ENCODE measurements around the gene SSX3. TPM values are rescaled to one million over a fixed set of nuclear protein-coding genes. Genes with fewer than 3 reads are reported as not detected.
"Not testable (repeated sequence)": the region's sequence is repeated elsewhere in the genome, so short reads cannot be mapped to it uniquely, and the experiment has no call there.

SSX3 gene, protein sequence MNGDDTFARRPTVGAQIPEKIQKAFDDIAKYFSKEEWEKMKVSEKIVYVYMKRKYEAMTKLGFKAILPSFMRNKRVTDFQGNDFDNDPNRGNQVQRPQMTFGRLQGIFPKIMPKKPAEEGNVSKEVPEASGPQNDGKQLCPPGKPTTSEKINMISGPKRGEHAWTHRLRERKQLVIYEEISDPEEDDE
- total RNA-seq = not detected

DNA sequence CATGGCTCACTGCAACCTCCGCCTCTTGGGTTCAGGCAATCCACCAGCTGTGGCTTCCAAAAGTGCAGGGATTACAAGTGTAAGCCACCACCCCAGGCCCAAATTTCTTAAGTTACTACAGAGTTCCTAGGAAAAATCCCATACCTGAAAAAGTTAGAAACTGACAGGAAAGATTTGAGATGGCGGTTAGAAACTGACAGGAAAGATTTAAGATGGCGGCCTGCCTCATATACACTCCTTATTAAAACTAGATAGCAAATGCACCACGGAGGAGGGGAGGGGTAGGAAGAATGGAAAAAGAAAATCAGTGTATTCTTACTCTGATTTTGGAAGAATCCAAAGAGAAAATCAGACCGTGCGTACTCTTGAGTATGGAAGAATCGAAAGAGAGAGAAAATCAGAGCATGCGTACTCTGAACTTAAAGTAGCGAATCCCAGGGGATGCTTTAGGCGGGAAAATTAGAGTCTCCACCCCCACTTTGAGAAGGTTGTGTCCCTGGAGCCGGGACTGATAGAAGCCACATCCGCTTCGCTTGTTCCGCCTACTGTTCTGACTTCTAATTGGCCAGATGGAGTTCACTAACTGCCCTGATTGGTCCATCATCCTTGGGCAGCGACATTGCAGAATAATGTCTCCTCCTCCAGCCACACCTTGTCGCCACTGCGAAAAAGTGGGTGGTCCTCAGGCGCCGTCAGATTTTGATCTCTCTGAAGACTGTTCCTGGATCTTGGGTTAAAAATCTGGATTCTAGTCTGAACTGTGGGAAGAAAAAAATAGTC, at the start of gene SSX3:
TSS of gene SSX3 (minus strand) at position 389 of the 780 bp plus-strand sequence. CDS start 1,454 bp downstream, outside the sequence.
- H3K27me3 Mint-ChIP-seq; H3K27ac Mint-ChIP-seq; H3K36me3 Mint-ChIP-seq; H3K4me1 Mint-ChIP-seq; H3K9me3 Mint-ChIP-seq; DNase-seq; H3K4me3 Mint-ChIP-seq; POLR2A ChIA-PET; ATAC-seq (ENCODE audit: low read depth): not testable (repeated sequence)

DNA sequence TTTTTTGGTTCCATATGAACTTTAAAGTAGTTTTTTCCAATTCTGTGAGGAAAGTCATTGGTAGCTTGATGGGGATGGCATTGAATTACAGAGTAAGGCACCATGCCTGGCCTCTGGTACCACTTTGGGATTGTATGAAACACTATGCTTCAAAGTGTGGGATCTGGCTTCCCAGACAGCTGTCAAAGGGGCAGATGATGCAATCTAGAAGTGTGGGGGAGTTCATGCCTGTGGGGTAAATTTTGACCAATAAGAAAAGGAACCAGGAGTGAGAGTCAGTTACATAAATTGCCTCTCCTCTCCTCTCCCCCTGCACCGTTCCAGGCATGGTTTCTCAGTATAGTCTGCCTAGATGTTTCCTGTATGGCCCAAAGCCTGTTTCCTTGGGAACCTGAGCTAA, 41.3 kb upstream of the SSX3 start:
- DNase-seq; H3K4me3 Mint-ChIP-seq; H3K27me3 Mint-ChIP-seq; ATAC-seq (ENCODE audit: low read depth); H3K4me1 Mint-ChIP-seq; H3K27ac Mint-ChIP-seq; H3K9me3 Mint-ChIP-seq; POLR2A ChIA-PET; H3K36me3 Mint-ChIP-seq: not testable (repeated sequence)

GRCh38 chrX:48396931-48397330, 40.4 kb upstream of the SSX3 start:
- ATAC-seq (ENCODE audit: low read depth); POLR2A ChIA-PET; H3K4me1 Mint-ChIP-seq; H3K4me3 Mint-ChIP-seq; H3K27ac Mint-ChIP-seq; H3K36me3 Mint-ChIP-seq; DNase-seq; H3K27me3 Mint-ChIP-seq; H3K9me3 Mint-ChIP-seq: not testable (repeated sequence)

GRCh38 chrX:48383239-48383638, 26.7 kb upstream of the SSX3 start, which contains the start of gene SSX4:
Gene SSX4, plus strand, starts transcription at chrX:48383539. Its CDS starts 515 bp downstream, at chrX:48384054.
- not testable (repeated sequence) for DNase-seq, H3K9me3 Mint-ChIP-seq

DNA sequence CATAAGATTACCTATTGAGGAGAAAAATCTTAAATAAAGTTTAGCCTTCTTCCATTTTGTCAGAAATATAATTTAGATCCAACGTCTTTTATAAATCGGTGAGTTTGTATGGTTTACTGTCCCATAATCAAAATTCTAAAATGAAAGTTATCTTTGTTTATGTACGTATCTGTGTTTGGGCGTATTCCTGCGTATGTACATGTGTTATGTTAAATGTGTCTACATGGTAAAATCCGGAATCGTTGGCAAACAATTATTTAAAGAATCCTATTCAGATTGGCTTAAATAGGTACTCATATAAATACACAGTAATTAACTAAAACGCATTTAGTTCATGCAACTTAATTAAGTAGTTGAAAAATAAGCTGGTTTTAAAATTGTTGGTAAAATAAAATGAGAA, 13.9 kb upstream of the SSX3 start:
- DNase-seq; ATAC-seq (ENCODE audit: low read depth); H3K27ac Mint-ChIP-seq; H3K9me3 Mint-ChIP-seq; H3K4me3 Mint-ChIP-seq; H3K27me3 Mint-ChIP-seq; H3K4me1 Mint-ChIP-seq; POLR2A ChIA-PET; H3K36me3 Mint-ChIP-seq: not testable (repeated sequence)

More at GRCh38 chrX:48383239-48383638, 26.7 kb upstream of the SSX3 start, which contains the start of gene SSX4:
- POLR2A ChIA-PET; H3K27me3 Mint-ChIP-seq; H3K4me1 Mint-ChIP-seq; H3K36me3 Mint-ChIP-seq; H3K4me3 Mint-ChIP-seq; ATAC-seq (ENCODE audit: low read depth); H3K27ac Mint-ChIP-seq: not testable (repeated sequence)

- H3K36me3 Mint-ChIP-seq, H3K4me3 Mint-ChIP-seq, H3K9me3 Mint-ChIP-seq, H3K27ac Mint-ChIP-seq, DNase-seq, H3K27me3 Mint-ChIP-seq, H3K4me1 Mint-ChIP-seq, POLR2A ChIA-PET: not testable (repeated sequence)
- peak; percentile 60 for ATAC-seq (ENCODE audit: low read depth)
Measured at GRCh38 chrX:48367717-48368408, 11.4 kb upstream of the SSX3 start.

DNA sequence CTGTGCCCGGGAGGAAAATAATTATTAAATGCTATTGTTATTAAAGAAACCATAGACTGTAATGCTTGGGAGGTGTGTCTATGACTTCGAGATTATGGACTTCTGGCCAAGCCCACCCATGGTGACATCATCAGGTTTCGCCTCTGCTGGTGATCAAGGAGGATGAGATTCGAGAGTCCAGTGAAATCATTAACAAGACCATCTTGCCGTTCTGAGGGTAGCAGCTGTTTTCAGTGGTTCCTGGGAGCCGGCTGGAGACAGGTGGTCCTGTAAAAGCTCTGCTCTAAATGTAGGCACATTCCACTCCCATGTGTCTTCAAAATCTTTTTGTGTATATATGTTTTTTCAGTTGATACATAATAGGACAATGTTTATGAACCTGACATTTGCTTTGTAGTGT, 2.8 kb upstream of the SSX3 start:
- POLR2A ChIA-PET; H3K4me1 Mint-ChIP-seq; DNase-seq; H3K27ac Mint-ChIP-seq; H3K27me3 Mint-ChIP-seq; H3K36me3 Mint-ChIP-seq; H3K4me3 Mint-ChIP-seq; H3K9me3 Mint-ChIP-seq; ATAC-seq (ENCODE audit: low read depth): not testable (repeated sequence)

- Mint-ChIP-seq H3K4me1 (no peaks in the 10 kb centered on the region), H3K27ac (no peak overlapping the region), H3K9me3 (no peaks in the 10 kb centered on the region), H3K4me3 (no peak overlapping the region), H3K27me3 (no peaks in the 10 kb centered on the region), H3K36me3 (no peaks in the 10 kb centered on the region)
- ATAC-seq (ENCODE audit: low read depth) (no peak), DNase-seq (no peak)
- POLR2A ChIA-PET = no interaction called here
Measured at GRCh38 chrX:48357681-48358080, 1.2 kb upstream of the SSX3 start.

DNA sequence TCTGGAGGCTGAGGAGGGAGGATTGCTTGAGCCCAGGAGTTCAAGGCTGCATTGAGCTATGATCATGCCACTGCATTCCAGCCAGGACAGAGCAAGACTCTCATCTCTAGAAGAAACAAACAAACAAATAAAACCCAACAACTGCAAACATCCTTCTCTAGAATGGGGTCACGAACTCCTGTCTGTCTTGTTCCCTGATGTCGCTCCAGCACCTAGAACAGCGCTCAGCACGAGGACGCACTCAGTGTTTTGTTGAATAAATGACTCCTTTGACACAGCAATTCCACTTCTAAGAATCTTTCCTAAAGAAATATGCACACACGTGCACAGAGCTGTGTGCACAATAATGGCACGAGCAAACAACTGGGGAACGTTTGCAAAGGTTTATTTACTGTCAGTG, 10.4 kb downstream of the SSX3 start:
- H3K36me3 Mint-ChIP-seq; H3K4me3 Mint-ChIP-seq; H3K9me3 Mint-ChIP-seq; H3K27me3 Mint-ChIP-seq; DNase-seq; H3K27ac Mint-ChIP-seq; H3K4me1 Mint-ChIP-seq; POLR2A ChIA-PET; ATAC-seq (ENCODE audit: low read depth): not testable (repeated sequence)

GRCh38 chrX:48313996-48314395, 42.5 kb downstream of the SSX3 start:
- ATAC-seq (ENCODE audit: low read depth); H3K27me3 Mint-ChIP-seq; H3K9me3 Mint-ChIP-seq; H3K36me3 Mint-ChIP-seq; H3K27ac Mint-ChIP-seq; H3K4me1 Mint-ChIP-seq; DNase-seq; POLR2A ChIA-PET; H3K4me3 Mint-ChIP-seq: not testable (repeated sequence)

- POLR2A ChIA-PET = no interaction called here
- Mint-ChIP-seq H3K4me1 (no peaks in the 10 kb centered on the region), H3K4me3 (no peak overlapping the region), H3K36me3 (no peaks in the 10 kb centered on the region), H3K27me3 (peaks cover 4% of the 10 kb centered on the region), H3K9me3 (no peaks in the 10 kb centered on the region), H3K27ac (no peak overlapping the region)
- DNase-seq (no peak), ATAC-seq (ENCODE audit: low read depth) (no peak)
Measured at GRCh38 chrX:48306175-48306574, 50.3 kb downstream of the SSX3 start.

Measured in activated naive CD8-positive, alpha-beta T cell treated with anti-CD3 and anti-CD28 coated beads, Interleukin-2, amount 10 ng/mL, durations not matched to agents 7 days and 5 days (primary cell).